Astrocyte of the spinal cord (primary cell): Measurements from ENCODE around the gene PSPH.

Experiments
- DNase-seq: peaks from one replicate; pipeline ENCODE4 v3.0.0; 2011; ENCODE audit warnings: low read depth, low spot score
- H3K4me3 ChIP-seq: 2 replicates; pipeline ENCODE4 v1.5.1; 2011; ENCODE audit warnings: low read depth, mild to moderate bottlenecking, low read length, moderate library complexity
- CTCF ChIP-seq: IDR thresholded peaks from 2 replicates; pipeline ENCODE4 v1.5.1; 2012; ENCODE audit warnings: low read depth, mild to moderate bottlenecking, low read length, inconsistent platforms
- in situ Hi-C: cut with HindIII; loops from 2 replicates; pipeline ENCODE4 v1.10.0; 2017; ENCODE audit warnings: low sequenced_read_pairs

Gene PSPH

GRCh38 chr7:55970978-55971377, 80.3 kb downstream of the PSPH start:
- no peak for TF ChIP-seq CTCF
- in situ Hi-C loops = no loop called here
- H3K4me3 ChIP-seq = no peak overlapping the region
- DNase-seq = no peak

GRCh38 chr7:55970561-55970960, 80.7 kb downstream of the PSPH start:
- TF ChIP-seq CTCF = no peak
- in situ Hi-C loops = no loop called here
- H3K4me3 ChIP-seq = no peak overlapping the region
- DNase-seq = no peak

GRCh38 chr7:55969391-55969790, 81.9 kb downstream of the PSPH start:
- H3K4me3 ChIP-seq = no peak overlapping the region
- TF ChIP-seq CTCF = no peak
- DNase-seq = no peak
- in situ Hi-C loops = no loop called here

GRCh38 chr7:55966851-55967250, 84.4 kb downstream of the PSPH start:
- DNase-seq = no peak
- no peak for TF ChIP-seq CTCF
- in situ Hi-C loops = no loop called here
- no peak overlapping the region for H3K4me3 ChIP-seq

GRCh38 chr7:55965805-55966421, 85.3 kb downstream of the PSPH start:
- in situ Hi-C loops = no loop called here
- no peak overlapping the region for H3K4me3 ChIP-seq
- DNase-seq = peak; percentile 18
- TF ChIP-seq CTCF = no peak

GRCh38 chr7:55965100-55965470, 86.2 kb downstream of the PSPH start:
- TF ChIP-seq CTCF = no peak
- DNase-seq = peak; percentile 55
- H3K4me3 ChIP-seq = peak overlapping the region; percentile 64
- in situ Hi-C loops = no loop called here
